SK-N-SH (cell line): ENCODE data around the gene RNU1-3.
"Not testable (repeated sequence)": the region's sequence is repeated elsewhere in the genome, so short reads cannot be mapped to it uniquely, and the experiment has no call there.

ENCODE experiments used
- CTCF ChIP-seq: fragments of 200-600 bp; sonication (generic); IDR thresholded peaks from 2 replicates; pipeline ENCODE4 v1.6.1; 2017; ENCODE audit warnings: antibody characterized with exemption, mild to moderate bottlenecking, moderate library complexity
- POLR2AphosphoS5 ChIP-seq: IDR thresholded peaks from 2 replicates; pipeline ENCODE4 v1.6.1; 2012; ENCODE audit warnings: low read depth, low read length

GRCh38 chr1:16648756-16649155, 18.0 kb downstream of the RNU1-3 start:
- TF ChIP-seq POLR2AphosphoS5, CTCF: not testable (repeated sequence)
